Measurements from ENCODE around the gene ADAMTS18.

Gene ADAMTS18

GRCh38 chr16:77328768-77329167 lies 106.1 kb downstream of the ADAMTS18 start:
- DNase-seq (ENCODE audit: low read depth in 3 of 3), result no peak

DNA sequence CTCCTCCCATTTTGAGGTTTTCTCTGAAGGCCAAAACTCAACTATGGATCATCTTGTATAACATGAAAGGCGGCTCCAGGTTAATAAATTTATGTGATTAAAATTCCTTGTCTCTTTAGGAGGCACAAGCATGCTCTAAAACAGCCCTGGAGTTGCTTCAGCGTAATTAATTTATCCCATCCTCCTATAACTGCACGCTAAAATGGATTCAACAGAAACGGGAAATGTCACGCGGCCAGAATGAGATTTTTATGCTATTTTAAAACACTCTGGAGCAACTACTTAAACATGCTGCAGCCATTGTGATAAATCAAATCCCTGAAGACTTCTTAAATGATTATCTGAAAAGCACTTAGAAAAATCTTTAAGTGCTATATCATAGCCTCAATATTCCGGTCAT lies 106.6 kb downstream of the ADAMTS18 start:
- no peak for DNase-seq (ENCODE audit: low read depth in 3 of 3)

DNA sequence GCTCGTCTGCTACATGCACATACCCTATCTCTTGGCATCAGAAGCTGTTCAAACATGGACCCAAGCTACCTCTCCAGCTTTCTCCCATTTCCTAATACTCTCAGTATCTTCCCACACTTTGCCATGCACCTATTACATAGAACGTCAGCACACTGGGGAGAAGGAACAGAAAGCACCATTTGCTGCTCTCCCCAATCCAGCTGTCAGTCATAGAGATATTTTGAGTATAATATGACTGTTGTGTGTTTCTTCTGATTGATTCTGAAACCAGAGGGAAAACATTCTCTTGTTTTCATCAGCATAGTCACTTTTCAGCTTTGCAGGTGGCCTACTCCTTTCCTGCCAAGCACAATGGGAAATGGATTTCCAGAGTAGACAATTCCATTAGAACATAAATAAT lies 107.1 kb downstream of the ADAMTS18 start:
- DNase-seq (ENCODE audit: low read depth in 3 of 3), result no peak

GRCh38 chr16:77324729-77325128 lies 110.1 kb downstream of the ADAMTS18 start:
- DNase-seq (ENCODE audit: low read depth in 3 of 3), result no peak

GRCh38 chr16:77323695-77324094 lies 111.1 kb downstream of the ADAMTS18 start:
- no peak for DNase-seq (ENCODE audit: low read depth in 3 of 3)

DNA sequence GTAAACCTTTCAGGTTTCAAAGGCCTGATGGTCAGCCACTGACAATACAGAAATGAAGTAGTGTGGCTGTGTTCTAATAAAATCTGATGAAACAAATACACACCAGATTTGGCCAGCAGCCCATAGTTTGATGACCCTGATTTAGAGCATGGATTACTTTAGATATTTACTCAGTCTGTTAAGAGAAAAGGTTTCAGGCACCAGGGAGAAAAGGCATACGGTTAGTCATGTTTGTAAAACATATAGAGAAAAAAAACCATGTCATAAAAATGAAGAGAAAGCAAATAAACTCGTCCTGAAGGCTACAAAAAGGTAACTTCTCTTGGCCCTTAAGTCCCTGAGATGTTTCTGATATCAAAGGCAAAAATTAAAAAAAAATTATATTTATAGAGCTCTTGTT lies 112.1 kb downstream of the ADAMTS18 start:
- DNase-seq (ENCODE audit: low read depth in 3 of 3), result no peak

GRCh38 chr16:77317059-77317458 lies 117.8 kb downstream of the ADAMTS18 start:
- DNase-seq (ENCODE audit: low read depth in 3 of 3), result no peak

GRCh38 chr16:77310877-77311276 lies 124.0 kb downstream of the ADAMTS18 start:
- DNase-seq (ENCODE audit: low read depth in 3 of 3), result no peak

GRCh38 chr16:77308163-77308561 lies 126.7 kb downstream of the ADAMTS18 start:
- DNase-seq (ENCODE audit: low read depth in 3 of 3), result no peak

DNA sequence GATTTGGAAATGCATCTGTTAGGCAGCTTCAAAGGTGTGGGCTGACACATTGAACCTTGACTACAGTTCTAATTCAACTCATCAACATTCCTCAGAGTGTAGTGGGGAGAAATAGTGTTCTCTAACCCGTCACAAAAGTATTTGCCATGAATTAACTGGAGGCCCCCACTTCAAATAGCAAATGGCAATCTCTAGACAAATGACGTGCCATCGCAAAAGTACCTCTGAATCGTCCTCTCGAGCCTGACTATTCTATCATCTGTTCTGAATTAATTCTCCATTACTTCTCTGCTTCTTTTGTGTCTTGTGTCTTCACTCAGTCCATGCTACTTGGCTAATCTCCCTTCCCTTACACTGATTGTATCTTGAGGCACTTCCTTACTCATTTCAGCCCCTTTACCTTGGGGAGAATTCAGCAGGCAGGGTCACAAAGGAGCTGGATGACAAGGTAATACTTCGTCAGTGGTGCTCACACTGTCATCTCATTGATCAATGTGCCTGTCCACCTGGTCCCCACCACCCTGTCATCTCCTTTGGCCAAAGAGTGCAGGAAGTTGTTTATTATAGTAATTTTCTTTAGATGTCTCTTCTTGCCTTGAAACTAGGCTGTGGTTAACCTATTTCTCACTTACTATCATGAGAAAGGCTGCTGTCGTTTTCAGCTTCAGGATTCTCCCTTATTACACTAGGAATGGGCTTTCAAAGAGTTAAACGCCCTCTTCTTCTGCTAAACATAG lies 127.2 kb downstream of the ADAMTS18 start:
- DNase-seq (ENCODE audit: low read depth in 3 of 3), result no peak

- no peak for DNase-seq (ENCODE audit: low read depth in 3 of 3)
These were observed 128.8 kb downstream of the ADAMTS18 start for GRCh38 chr16:77306075-77306474.

- no peak for DNase-seq (ENCODE audit: low read depth in 3 of 3)
These were observed 130.0 kb downstream of the ADAMTS18 start for GRCh38 chr16:77304877-77305276.

DNA sequence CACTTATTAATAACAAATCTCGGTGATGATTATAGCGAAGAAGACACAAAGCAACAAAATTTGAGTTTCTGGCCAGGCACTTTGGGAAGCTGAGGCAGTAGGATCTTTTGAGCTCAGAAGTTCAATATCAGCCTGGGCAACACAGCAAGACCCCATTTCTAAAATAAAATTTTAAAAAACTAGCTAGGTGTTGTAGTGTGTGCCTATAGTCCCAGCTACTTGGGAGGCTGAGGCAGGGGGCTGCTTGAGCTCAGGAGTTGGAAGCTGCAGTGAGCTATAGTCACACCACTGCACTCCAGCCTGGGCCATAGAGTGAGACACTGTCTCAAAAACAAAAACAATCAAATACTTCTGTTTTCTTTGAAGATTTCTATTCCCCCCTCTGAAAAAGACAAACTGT lies 130.7 kb downstream of the ADAMTS18 start:
- no peak for DNase-seq (ENCODE audit: low read depth in 3 of 3)

- DNase-seq (ENCODE audit: low read depth in 3 of 3), result no peak
These were observed 132.2 kb downstream of the ADAMTS18 start for GRCh38 chr16:77302674-77303073.

GRCh38 chr16:77302249-77302648 lies 132.6 kb downstream of the ADAMTS18 start:
- no peak for DNase-seq (ENCODE audit: low read depth in 3 of 3)

GRCh38 chr16:77300256-77300655 lies 134.6 kb downstream of the ADAMTS18 start:
- DNase-seq (ENCODE audit: low read depth in 3 of 3), result no peak

- DNase-seq (ENCODE audit: low read depth in 3 of 3), result no peak
These were observed 135.4 kb downstream of the ADAMTS18 start for GRCh38 chr16:77299395-77299794.

- no peak for DNase-seq (ENCODE audit: low read depth in 3 of 3)
These were observed 136.1 kb downstream of the ADAMTS18 start for GRCh38 chr16:77298418-77299360.

DNA sequence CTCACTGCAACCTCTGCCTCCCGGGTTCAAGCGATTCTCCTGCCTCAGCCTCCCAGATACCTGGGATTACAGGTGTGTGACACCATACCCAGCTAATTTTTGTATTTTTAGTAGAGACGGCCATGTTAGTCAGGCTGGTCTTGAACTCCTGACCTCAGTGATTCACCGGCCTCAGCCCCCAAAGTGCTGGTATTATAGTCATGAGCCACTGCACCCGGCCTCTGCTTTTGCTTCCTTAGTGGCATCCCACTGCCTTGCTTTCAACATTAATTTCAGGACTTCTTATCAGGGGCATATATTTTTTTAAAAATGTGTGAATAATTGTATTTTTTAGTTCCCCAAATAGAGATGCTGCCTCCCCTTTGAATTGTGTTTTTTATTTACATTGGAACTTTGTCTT lies 136.8 kb downstream of the ADAMTS18 start:
- DNase-seq (ENCODE audit: low read depth in 3 of 3), result no peak

- no peak for DNase-seq (ENCODE audit: low read depth in 3 of 3)
These were observed 138.9 kb downstream of the ADAMTS18 start for GRCh38 chr16:77295896-77296295.

DNA sequence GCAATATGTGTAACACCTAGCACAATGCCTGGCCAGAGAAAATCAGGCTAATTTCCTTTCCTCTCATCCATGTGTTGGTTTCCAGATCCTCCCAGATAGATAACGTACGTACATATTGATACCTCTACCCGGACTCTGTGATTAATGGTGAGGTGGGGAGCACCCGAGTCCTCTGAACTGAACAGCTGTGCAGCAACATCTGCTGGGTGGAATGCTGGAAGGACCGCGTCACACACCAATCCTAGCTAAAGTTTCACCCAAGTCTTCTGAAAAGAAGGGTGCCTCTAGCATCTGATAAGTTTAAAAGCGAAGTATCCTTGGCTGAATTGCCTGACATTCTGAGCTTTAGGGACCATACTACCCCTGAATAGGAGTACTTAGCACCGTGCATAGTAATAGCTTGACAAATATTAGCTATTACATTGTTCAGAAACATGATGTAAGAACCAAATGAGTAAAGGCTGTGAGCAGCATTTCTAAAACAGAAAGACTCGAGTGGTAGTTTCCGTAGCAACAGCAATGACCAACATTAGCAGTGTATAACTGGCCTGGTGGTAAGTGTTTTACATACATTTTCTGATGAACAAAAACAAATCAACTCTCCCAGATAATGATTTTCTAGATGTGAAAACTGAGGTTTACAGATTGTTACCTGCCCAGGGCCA lies 144.3 kb downstream of the ADAMTS18 start:
- DNase-seq (ENCODE audit: low read depth in 3 of 3), result no peak

DNA sequence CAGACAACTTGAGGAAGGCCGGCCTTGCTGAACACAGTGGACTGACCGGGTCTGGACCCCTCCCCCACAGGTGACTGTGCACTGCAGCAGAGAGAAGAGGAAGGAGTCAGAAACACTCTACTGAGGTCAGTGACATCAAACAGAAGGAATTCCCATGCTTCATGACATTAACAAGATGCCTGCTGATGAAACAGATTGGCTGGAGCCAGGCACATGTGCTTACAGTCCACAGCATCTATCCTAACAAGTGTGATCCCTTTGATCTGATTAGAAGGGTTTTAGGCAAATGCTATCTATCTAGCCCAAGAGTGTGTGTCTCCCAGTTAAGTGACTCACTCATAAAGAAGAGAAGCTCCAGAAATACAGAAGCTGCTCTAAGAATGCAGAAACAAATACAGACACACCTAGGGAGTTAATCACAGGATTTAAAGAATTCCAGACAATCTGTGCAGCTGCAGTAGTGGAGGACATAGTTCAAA lies 145.5 kb downstream of the ADAMTS18 start:
- no peak for DNase-seq (ENCODE audit: low read depth in 3 of 3)
